ENCODE results near the gene GINS2. TPM values are rescaled to one million over a fixed set of nuclear protein-coding genes. Genes with fewer than 3 reads are reported as not detected.

GINS2 gene
- 10 to 100 TPM; 71.5 to 74.1 TPM for total RNA-seq

GRCh38 chr16:85688586-85689284, at the start of gene GINS2:
Gene GINS2 (minus strand): TSS chr16:85688954. CDS start chr16:85688898, 56 bp downstream.
- Mint-ChIP-seq H3K4me1 (peaks cover 12% of the 10 kb centered on the region), H3K36me3 (peaks cover 20% of the 10 kb centered on the region), H3K9me3 (no peaks in the 10 kb centered on the region), H3K27me3 (peaks cover 25% of the 10 kb centered on the region), H3K27ac (peak within 1 kb of the TSS; percentile 84), H3K4me3 (peak within 1 kb of the TSS; percentile 89)
- DNase-seq: peak; percentile 95

GRCh38 chr16:85736921-85737320, 48.2 kb upstream of the GINS2 start:
- Mint-ChIP-seq H3K9me3 (no peaks in the 10 kb centered on the region), H3K36me3 (no peaks in the 10 kb centered on the region), H3K4me1 (peaks cover 20% of the 10 kb centered on the region), H3K4me3 (no peak overlapping the region), H3K27ac (no peak overlapping the region), H3K27me3 (no peaks in the 10 kb centered on the region)
- no peak for DNase-seq

GRCh38 chr16:85735946-85736345, 47.2 kb upstream of the GINS2 start:
- Mint-ChIP-seq H3K9me3 (no peaks in the 10 kb centered on the region), H3K4me1 (peaks cover 20% of the 10 kb centered on the region), H3K27ac (no peak overlapping the region), H3K27me3 (no peaks in the 10 kb centered on the region), H3K4me3 (no peak overlapping the region), H3K36me3 (no peaks in the 10 kb centered on the region)
- DNase-seq: no peak

GRCh38 chr16:85735225-85735635, 46.5 kb upstream of the GINS2 start:
- Mint-ChIP-seq H3K9me3 (no peaks in the 10 kb centered on the region), H3K27me3 (no peaks in the 10 kb centered on the region), H3K36me3 (no peaks in the 10 kb centered on the region), H3K4me3 (peak overlapping the region; percentile 53), H3K27ac (peak overlapping the region; percentile 51), H3K4me1 (peaks cover 20% of the 10 kb centered on the region)
- peak; percentile 46 for DNase-seq

GRCh38 chr16:85734311-85735017, 45.7 kb upstream of the GINS2 start:
- Mint-ChIP-seq H3K4me3 (peak overlapping the region; percentile 53), H3K27ac (no peak overlapping the region), H3K36me3 (no peaks in the 10 kb centered on the region), H3K27me3 (no peaks in the 10 kb centered on the region), H3K9me3 (no peaks in the 10 kb centered on the region), H3K4me1 (peaks cover 20% of the 10 kb centered on the region)
- no peak for DNase-seq

- H3K27ac Mint-ChIP-seq: no peak overlapping the region
- no peak for DNase-seq
- H3K9me3 Mint-ChIP-seq: no peaks in the 10 kb centered on the region
- peaks cover 20% of the 10 kb centered on the region for H3K4me1 Mint-ChIP-seq
- no peaks in the 10 kb centered on the region for H3K36me3 Mint-ChIP-seq
- H3K27me3 Mint-ChIP-seq: no peaks in the 10 kb centered on the region
- no peak overlapping the region for H3K4me3 Mint-ChIP-seq
Measured at GRCh38 chr16:85733839-85734170, 45.1 kb upstream of the GINS2 start.

- Mint-ChIP-seq H3K4me3 (no peak overlapping the region), H3K27me3 (no peaks in the 10 kb centered on the region), H3K4me1 (peaks cover 20% of the 10 kb centered on the region), H3K27ac (no peak overlapping the region), H3K36me3 (no peaks in the 10 kb centered on the region), H3K9me3 (no peaks in the 10 kb centered on the region)
- DNase-seq: no peak
Measured at GRCh38 chr16:85733155-85733838, 44.5 kb upstream of the GINS2 start.

GRCh38 chr16:85731179-85731578, 42.4 kb upstream of the GINS2 start:
- DNase-seq: no peak
- no peaks in the 10 kb centered on the region for H3K36me3 Mint-ChIP-seq
- no peak overlapping the region for H3K4me3 Mint-ChIP-seq
- no peak overlapping the region for H3K27ac Mint-ChIP-seq
- H3K27me3 Mint-ChIP-seq: no peaks in the 10 kb centered on the region
- peaks cover 19% of the 10 kb centered on the region for H3K4me1 Mint-ChIP-seq
- no peaks in the 10 kb centered on the region for H3K9me3 Mint-ChIP-seq

GRCh38 chr16:85730186-85730465, 41.4 kb upstream of the GINS2 start:
- H3K27me3 Mint-ChIP-seq: no peaks in the 10 kb centered on the region
- no peak overlapping the region for H3K27ac Mint-ChIP-seq
- no peaks in the 10 kb centered on the region for H3K9me3 Mint-ChIP-seq
- H3K4me1 Mint-ChIP-seq: peaks cover 8% of the 10 kb centered on the region
- no peaks in the 10 kb centered on the region for H3K36me3 Mint-ChIP-seq
- no peak for DNase-seq
- H3K4me3 Mint-ChIP-seq: no peak overlapping the region

- Mint-ChIP-seq H3K9me3 (no peaks in the 10 kb centered on the region), H3K4me1 (peaks cover 6% of the 10 kb centered on the region), H3K27me3 (no peaks in the 10 kb centered on the region), H3K27ac (no peak overlapping the region), H3K4me3 (no peak overlapping the region), H3K36me3 (no peaks in the 10 kb centered on the region)
- no peak for DNase-seq
Measured at GRCh38 chr16:85729452-85730185, 40.9 kb upstream of the GINS2 start.

GRCh38 chr16:85728879-85729278, 40.1 kb upstream of the GINS2 start:
- no peak overlapping the region for H3K27ac Mint-ChIP-seq
- no peaks in the 10 kb centered on the region for H3K36me3 Mint-ChIP-seq
- no peaks in the 10 kb centered on the region for H3K27me3 Mint-ChIP-seq
- H3K4me1 Mint-ChIP-seq: peaks cover 3% of the 10 kb centered on the region
- no peak overlapping the region for H3K4me3 Mint-ChIP-seq
- no peaks in the 10 kb centered on the region for H3K9me3 Mint-ChIP-seq
- no peak for DNase-seq

GRCh38 chr16:85724936-85725335, 36.2 kb upstream of the GINS2 start:
- no peaks in the 10 kb centered on the region for H3K4me1 Mint-ChIP-seq
- H3K9me3 Mint-ChIP-seq: no peaks in the 10 kb centered on the region
- no peaks in the 10 kb centered on the region for H3K27me3 Mint-ChIP-seq
- no peak overlapping the region for H3K27ac Mint-ChIP-seq
- H3K36me3 Mint-ChIP-seq: no peaks in the 10 kb centered on the region
- DNase-seq: no peak
- no peak overlapping the region for H3K4me3 Mint-ChIP-seq

GRCh38 chr16:85724126-85724879, 35.5 kb upstream of the GINS2 start:
- no peaks in the 10 kb centered on the region for H3K27me3 Mint-ChIP-seq
- H3K27ac Mint-ChIP-seq: no peak overlapping the region

GRCh38 chr16:85722128-85722893, 33.6 kb upstream of the GINS2 start:
- Mint-ChIP-seq H3K36me3 (no peaks in the 10 kb centered on the region), H3K9me3 (no peaks in the 10 kb centered on the region), H3K27ac (no peak overlapping the region), H3K4me3 (no peak overlapping the region), H3K4me1 (peaks cover 3% of the 10 kb centered on the region), H3K27me3 (no peaks in the 10 kb centered on the region)
- DNase-seq: no peak

More at GRCh38 chr16:85724126-85724879, 35.5 kb upstream of the GINS2 start:
- no peak for DNase-seq
- H3K4me3 Mint-ChIP-seq: no peak overlapping the region
- H3K36me3 Mint-ChIP-seq: no peaks in the 10 kb centered on the region
- H3K9me3 Mint-ChIP-seq: no peaks in the 10 kb centered on the region
- H3K4me1 Mint-ChIP-seq: no peaks in the 10 kb centered on the region

Data from activated naive CD8-positive, alpha-beta T cell treated with anti-CD3 and anti-CD28 coated beads for 36 hours (primary cell).